ENCODE results near the gene TRMT112. TPM values are rescaled to one million over a fixed set of nuclear protein-coding genes. Genes with fewer than 3 reads are reported as not detected.

TRMT112 gene
- total RNA-seq, 1 donor from 2014 or later = 92.8 TPM

DNA sequence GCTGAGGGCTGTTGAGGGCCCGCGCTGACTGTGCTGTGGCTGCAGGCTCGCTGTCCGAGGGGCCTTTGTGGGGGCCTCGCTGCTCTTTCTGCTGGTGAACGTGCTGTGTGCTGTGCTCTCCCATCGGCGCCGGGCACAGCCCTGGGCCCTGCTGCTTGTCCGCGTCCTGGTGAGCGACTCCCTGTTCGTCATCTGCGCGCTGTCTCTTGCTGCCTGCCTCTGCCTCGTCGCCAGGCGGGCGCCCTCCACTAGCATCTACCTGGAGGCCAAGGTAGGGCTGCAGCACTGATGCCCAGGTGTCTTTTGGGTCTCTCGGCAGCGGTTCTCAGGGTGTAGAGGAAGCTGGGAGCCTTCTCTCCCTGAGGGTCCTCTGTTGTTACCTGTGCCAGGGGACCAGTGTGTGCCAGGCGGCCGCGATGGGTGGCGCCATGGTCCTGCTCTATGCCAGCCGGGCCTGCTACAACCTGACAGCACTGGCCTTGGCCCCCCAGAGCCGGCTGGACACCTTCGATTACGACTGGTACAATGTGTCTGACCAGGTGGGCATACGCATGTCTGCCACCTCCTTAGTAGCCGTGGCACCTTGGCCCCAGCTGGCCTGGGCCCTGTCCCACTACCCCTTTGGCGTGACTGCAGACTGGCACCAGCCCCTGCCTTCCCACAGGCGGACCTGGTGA, 29.5 kb downstream of the TRMT112 start:
- DNase-seq (ENCODE audit: missing footprints) (peak; percentile 50), ATAC-seq (no peak)
- intact Hi-C loops (cut with DNase I) = loop anchor here (5.0 kb wide), 1 partner anchor 86 kb away; no protein-coding TSS in a partner anchor

DNA sequence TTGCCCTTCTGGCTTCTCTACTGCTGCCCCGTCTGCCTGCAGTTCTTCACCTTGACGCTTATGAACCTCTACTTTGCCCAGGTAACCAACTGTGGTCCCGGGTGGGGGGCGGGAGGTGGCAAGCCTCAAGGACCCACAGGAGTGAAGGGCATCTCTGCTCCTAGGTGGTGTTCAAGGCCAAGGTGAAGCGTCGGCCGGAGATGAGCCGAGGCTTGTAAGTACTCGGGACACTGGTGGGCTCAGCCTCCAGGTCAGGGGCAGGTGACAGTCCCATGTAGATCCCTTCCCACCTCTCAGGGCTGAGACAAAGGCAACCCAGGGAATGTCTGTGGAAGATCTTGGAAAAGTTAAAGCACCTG, 30.6 kb downstream of the TRMT112 start:
- intact Hi-C loops (cut with DNase I) = loop anchor here (5.0 kb wide), 1 partner anchor 84 kb away; no protein-coding TSS in a partner anchor
- peak; percentile 68 for DNase-seq (ENCODE audit: missing footprints)
- no peak for ATAC-seq

DNA sequence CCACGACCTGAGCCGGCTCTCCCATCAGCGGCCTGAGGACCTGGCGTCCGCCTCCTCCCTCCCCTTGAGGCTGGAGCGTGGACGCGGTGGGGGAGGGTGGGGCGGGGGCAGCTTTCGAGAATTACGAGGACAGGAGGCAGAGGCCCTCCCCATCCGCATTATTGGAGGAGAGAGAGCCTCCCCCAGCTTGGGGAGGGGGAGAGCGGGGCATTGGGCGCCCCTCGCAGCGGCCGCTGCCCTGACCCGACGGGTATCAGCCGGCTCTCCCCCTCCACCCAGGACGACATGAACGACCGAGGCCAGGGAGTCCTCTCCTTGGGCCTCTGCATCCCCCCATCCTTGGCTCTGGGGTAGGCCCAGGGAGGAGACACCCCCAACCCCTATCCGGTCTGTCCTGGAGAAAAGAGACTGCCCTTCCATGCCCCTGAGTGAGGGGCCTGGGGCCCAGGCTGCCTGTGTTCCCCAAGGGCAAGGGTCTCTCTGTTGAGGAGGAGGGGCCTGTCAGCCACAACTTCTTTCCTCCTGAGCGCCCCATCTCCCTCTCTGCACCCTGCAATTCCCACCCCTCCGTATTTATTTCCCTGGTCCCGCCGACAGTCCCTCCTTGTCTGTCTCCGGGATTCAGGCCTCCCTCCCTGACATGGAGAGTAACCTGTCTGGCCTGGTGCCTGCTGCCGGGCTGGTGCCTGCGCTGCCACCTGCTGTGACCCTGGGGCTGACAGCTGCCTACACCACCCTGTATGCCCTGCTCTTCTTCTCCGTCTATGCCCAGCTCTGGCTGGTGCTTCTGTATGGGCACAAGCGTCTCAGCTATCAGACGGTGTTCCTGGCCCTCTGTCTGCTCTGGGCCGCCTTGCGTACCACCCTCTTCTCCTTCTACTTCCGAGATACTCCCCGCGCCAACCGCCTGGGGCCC, 31.2 kb downstream of the TRMT112 start:
- ATAC-seq (no peak), DNase-seq (ENCODE audit: missing footprints) (peak; percentile 17)
- intact Hi-C loops (cut with DNase I) = loop anchor here (1.0 to 5.0 kb wide), 3 partner anchors 16 to 84 kb away; partner anchors contain the start of gene ESRRA

DNA sequence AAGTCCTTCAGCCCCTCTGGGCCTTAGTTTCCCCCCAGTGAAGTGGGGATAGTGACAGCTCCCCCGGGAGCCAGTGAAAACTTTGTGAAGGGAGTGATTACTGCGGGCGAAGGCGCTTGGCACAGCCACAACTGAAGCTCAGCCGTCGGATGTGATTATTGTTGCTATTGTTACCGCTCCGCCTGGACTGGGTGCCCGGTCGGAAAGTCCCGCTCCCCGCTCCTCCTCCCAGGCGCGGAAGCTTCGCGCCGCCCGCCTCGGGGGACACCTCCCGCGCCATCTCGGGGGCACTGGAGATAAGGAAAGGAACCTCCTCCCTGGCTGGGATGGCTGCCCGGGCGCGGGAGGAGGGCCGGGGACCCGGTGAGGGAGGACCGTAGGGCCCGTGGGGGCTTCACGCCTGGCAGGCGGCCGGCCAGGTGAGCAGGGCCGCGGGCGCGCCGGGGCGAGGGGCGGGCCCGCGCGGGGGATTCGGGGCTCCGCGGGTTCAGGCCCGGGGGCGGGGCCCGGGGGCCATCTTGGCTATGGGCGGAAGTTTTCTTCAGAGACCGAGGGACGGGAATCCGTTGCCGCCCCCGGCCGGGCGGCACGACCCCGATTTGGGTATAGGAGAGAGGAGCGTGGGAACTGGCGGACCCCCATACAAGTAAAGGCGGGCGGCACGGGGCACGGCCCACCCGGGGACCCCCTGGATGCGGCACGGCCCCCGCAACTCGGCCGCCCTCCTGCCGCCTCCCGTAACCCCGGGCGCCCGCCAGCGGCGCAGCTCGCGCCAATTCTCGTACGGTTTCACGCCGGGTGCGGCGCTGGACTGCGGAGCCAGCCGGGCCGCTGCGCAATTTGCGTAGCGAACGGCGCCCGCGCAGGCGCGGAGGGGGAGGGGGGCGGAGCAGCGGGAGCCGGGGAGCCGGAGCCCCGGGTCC, 32.1 kb downstream of the TRMT112 start, which contains the start of gene GPR137:
Gene GPR137, plus strand, starts transcription at position 887 of the 923 bp plus-strand sequence. CDS start 677 bp downstream, outside the sequence.
- ATAC-seq = peak; percentile 74
- peak; percentile 93 for DNase-seq (ENCODE audit: missing footprints)
- intact Hi-C loops (cut with DNase I) = loop anchor here (1.0 to 5.0 kb wide), 3 partner anchors 15 to 83 kb away; partner anchors contain the start of gene ESRRA

DNA sequence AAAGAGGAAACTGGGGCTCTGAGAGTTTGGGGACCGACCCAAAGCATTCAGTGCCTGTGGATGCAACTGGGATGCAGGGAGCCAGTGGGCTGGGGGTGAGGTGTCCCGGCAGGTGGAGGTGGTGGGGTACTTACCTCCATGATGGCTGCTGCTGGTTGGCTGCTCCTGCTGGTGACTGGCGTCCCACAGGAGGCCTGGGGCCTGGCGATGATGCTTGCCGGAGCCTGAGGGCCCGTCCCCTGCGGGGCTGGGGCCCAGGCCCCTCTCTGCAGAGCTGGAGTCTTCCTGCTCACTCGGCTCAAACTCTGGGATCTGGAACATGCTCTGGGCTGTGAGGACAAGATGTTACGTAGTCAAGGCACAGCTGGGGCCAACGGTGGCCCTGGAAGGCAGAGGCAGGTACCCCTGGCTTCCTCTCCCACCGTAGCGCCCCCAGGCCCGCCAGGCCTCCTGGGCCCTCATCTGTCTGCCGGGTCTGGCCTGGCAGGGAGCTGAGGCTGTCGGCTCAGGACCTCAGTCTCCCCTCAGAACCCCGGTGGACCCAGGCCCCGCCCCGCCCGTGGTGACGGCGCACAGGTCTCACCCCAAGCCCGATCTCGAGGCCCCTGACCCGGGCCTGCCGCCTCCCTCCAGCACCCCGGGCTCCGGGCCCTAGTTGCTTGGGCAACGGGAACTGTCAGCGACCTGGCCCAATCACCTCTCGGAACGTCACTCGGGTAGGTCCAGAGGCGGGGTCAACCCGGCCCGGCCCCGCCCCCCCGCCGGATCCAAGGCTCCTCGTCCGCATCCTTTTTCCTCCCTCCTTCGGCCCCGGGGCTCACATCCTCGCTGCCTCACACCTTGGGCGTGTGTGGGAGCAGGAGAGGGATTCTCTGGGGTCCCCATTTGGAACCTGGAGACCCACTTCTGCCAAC, 33.1 kb downstream of the TRMT112 start, which contains the start of gene BAD:
Gene BAD, minus strand, starts transcription at position 618 of the 914 bp plus-strand sequence. Its CDS starts 297 bp downstream, at position 321.
- ATAC-seq = peak; percentile 92
- intact Hi-C loops (cut with DNase I) = loop anchor here (2.0 kb wide), 1 partner anchor 20 kb away; the partner anchor contains the start of gene ESRRA
- peak; percentile 96 for DNase-seq (ENCODE audit: missing footprints)

DNA sequence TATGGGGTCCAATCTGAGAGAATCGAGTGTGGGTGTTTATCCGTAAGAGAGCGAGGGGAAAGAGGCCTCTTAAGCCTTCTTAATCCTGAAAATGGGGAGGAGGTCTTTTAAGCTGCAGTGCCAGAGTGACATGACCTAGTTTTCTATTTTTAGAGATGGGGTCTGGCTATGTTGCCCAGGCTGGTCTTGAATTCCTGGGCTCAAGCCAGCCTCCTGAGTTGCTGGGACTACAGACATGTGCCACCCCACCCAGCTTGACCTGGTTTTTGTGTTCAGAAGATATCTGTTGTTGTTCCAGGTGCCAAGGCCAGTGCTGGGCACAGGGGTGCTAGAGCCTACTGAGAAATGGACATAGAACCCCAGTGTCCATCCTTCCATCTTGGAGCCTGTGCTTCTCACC, 34.3 kb downstream of the TRMT112 start:
- no peak for DNase-seq (ENCODE audit: missing footprints)
- ATAC-seq = no peak
- intact Hi-C loops (cut with DNase I) = no loop called here

DNA sequence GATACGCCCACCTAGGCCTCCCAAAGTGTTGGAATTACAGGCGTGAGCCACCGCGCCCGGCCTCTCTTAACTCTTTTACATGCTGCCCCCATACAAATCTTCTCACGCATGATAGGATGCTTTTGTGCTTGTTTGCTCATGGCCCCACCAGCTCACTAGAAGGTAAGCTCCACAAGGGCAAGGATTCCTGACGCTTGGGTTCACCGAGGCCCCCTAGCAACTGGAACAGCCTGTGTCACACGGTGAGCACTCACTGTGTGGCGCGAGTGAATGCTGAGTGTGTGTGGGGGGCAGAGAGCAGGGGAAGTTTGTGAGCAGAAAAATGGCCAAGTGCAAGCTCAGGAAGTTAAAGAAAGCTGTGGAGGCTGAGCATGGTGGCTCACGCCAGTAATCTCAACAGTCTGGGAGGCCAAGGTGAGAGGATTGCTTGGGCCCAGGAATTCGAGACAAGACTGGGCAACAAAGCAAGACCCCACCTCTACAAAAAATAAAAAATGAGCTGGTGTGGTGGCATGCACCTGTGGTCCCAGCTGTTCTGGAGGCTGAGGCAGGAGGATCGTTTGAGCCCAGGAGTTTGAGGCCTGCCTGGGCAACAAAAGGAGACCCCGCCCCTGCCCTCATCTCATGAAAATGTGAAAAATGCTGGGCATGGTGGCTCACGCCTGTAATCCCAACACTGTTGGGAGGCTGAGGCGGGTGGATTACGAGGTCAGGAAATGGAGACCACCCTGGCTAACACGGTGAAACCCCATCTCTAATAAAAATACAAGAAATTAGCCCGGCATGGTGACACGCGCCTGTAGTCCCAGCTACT, 35.2 kb downstream of the TRMT112 start:
- DNase-seq (ENCODE audit: missing footprints) (no peak), ATAC-seq (no peak)
- intact Hi-C loops (cut with DNase I) = no loop called here

DNA sequence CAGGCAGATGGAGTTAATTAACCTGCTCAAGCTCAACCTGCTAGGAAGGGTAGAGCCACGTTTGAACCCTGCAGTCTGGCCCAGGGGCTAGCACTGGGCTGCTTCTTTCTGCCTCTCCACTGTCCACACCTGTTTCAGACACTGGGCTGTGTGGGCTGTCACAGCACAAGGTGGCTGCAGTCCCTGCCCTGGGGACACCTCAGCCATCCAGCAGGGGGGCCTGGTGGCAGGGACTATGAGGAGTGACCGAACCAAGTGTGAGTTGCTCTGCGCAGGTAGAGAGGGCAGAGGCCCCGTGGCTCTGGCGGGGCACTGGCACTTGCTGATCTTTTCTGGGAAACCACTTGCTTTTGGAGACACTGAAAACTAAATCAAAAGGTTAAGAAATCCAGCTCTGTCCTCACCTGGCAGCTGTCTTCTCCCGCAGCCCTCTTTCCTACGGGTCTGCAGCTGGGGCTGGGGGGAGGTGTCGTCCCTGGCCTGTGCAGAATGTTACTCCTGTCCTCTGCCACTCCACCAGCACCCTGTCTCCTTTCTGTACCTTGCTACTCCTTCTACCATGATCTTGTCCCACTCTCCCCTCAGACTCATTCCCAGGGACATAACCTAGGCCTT, 38.7 kb downstream of the TRMT112 start:
- intact Hi-C loops (cut with DNase I) = no loop called here
- ATAC-seq = no peak
- DNase-seq (ENCODE audit: missing footprints) = no peak

DNA sequence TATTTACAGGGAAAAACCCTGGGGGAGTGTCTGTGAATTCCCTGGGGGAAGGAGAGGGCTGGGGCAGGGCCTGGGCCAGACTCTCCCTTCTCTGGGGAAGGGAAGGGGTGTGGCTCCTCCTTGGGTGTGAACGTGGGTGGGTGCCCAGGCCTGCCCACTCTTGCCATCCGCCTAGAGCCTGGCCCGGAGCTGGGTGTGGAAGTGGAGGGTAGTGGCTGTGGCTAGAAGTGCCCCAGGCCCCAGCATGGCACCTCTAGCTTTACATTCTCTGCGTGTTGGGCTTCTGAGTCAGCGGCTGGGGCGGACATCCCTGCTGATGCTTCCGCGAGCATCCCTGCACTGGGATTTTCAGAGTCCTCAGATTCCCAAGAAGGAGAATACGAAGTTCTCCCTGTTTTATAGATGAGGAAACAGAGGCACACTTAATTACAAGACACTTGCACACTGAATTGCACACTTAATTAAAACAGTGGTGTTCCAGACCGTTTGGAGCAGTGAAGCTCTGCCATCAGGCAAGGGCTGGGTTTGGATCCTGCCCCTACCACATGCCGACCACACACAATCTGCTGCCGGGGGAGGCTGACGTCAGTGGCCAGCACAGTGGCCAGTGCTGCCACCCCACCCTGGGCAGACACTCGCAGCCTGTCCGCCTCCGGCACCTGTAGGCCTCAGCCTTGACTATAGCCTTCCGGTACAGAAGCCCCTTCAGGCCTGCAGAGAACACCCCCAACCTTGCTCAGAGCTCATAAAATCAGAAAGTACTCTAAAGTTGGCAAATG, 40.5 kb downstream of the TRMT112 start:
- ATAC-seq (no peak), DNase-seq (ENCODE audit: missing footprints) (no peak)
- intact Hi-C loops (cut with DNase I) = no loop called here

DNA sequence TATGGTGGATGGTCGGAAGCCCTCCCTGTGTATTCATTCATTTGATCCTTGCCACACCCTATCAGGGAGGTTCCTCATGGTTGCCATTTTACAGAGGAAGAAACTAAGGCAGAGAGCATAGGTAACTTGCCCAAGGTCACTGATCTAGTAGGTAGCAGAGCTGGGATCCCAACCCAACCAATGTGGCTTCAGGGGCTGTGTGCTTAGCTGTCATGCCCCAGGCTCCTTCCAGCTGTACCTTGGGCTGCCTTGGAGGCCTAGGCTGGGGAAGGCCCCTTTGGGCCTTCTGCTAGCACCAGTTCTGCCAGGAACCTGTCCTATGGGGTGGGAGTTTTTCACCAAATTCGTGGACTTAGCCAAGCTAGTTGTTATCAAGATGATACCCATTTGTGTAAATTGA, 41.5 kb downstream of the TRMT112 start:
- ATAC-seq (no peak), DNase-seq (ENCODE audit: missing footprints) (no peak)
- intact Hi-C loops (cut with DNase I) = no loop called here

DNA sequence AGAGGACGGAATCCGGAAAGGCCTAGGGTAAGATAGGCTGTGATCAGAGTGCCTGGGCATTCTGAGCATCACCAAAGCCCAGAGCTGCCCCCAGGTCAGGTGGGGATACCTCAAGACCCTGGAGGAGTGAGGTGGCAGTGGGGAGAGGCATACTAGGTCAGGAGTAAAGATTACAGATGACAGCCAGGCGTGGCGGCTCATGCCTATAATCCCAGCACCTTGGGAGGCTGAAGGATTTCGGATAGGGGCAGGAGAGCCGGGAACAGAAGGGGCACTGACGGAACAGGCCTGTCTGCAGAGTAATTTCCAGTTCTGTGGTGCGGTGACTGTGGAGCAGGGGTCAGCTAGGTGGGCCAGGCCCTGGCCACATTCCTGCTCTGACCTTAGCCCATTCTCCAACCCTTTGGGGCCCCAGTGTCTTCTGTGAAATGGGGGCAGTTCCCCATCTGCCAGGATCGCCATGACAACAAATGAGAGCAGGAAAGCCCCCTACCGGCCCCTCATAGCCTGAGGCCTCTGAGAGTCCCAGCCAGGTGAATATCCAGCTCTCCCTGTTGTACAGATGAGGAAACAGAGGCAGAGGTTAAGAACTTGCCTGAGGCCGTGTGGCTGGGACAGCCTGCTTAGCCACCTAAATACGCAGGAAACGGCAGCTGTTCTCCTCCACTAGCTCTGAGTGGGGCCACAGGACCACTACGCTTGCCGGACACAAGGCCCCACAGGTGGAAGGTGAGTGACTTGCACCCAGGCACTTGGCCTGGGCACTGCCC, 42.1 kb downstream of the TRMT112 start:
- DNase-seq (ENCODE audit: missing footprints) = no peak
- no peak for ATAC-seq
- intact Hi-C loops (cut with DNase I) = no loop called here

DNA sequence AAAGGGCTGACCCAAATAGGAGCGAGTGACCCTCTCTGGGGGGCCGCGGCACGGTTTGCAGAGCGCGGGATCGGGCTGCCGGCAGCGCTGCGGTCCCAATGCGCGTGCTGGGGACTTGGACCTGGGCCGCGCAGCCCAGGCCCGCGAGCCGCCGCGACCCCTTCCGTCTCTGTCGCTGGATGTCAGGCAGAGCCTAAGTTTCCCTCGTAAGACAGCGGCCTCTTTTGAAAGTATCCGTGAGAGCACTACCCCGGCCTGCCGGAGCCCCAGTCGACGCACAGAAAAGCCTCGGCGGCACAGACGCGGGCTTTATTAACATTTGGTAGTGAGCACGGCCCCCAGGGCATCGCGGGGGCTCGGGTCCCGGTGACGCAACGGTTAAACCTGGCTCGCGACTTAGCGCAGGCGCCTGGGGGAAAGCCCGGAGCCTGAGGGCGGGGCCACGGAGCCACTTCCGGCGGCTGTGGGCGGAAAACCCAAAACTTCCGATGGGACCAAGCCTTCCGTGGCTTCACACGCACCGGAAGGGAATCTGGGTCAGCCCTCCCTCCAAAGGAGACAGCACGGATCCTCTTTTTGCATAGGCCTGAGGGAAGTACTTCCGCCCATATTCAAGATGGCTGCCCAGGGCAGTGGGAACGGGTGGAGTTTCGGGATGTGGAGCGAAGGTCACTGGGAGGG, 47.7 kb downstream of the TRMT112 start:
- DNase-seq (ENCODE audit: missing footprints) (peak; percentile 98), ATAC-seq (peak; percentile 90)
- intact Hi-C loops (cut with DNase I) = loop anchor here (1.0 to 2.0 kb wide), 4 partner anchors 16 to 48 kb away; partner anchors contain the start of genes ESRRA, GPR137 and TRMT112

DNA sequence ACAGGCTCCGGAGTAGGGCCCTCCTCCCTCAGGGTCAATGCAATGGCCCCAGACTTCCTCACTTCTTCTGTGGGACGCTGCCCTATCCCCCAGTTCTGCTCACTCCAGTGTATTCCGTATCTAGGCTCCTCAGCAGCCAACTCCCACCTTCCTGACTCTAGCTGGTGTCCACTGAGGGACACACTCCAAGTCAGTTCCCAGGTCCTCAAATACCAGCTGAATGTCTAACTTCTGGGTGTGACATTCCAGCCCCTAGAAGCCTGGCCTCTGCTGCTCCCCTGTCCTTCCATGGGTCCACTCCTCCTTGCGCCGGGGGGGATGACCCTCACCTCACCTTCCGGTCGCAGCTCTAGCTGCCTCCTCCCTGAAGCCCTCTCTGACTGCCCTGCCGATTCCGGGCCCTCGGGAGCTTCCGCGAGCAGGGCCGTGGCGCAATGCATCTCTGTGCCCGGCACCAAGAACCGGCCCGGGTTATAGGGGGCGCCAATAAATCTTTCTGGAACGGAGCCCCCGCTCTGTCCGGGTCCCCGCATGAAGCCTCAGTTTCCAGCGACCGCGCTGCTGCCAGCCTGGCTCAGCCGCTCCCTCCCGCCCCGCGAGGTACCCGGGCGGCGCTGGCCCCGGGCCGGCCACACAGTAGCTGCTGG, 48.3 kb downstream of the TRMT112 start:
- intact Hi-C loops (cut with DNase I) = loop anchor here (2.0 kb wide), 2 partner anchors 20 to 36 kb away; partner anchors contain the start of gene ESRRA
- ATAC-seq = peak; percentile 18
- peak; percentile 85 for DNase-seq (ENCODE audit: missing footprints)

Measured in Right ventricle myocardium inferior (tissue), 1 donor.